Urinary bladder (tissue), 4 donors: ENCODE data around the gene JAKMIP1. TPM values are rescaled to one million over a fixed set of nuclear protein-coding genes. Genes with fewer than 3 reads are reported as not detected.
"Not testable (repeated sequence)": the region's sequence is repeated elsewhere in the genome, so short reads cannot be mapped to it uniquely, and the experiment has no call there.

Source experiments
- DNase-seq: peaks from one replicate; pipeline ENCODE4 v3.0.0-alpha.2; 2015; ENCODE audit errors: extremely low spot score
- H3K27ac ChIP-seq: one replicate; pipeline ENCODE4 v1.5.1; 2013; ENCODE audit warnings: low read depth, mild to moderate bottlenecking, moderate library complexity
- H3K36me3 ChIP-seq: one replicate; pipeline ENCODE4 v1.6.1; 2013; ENCODE audit warnings: mild to moderate bottlenecking, moderate library complexity; ENCODE audit not compliant: insufficient read depth
- H3K4me1 ChIP-seq: one replicate; pipeline ENCODE4 v1.6.1; 2013; ENCODE audit warnings: mild to moderate bottlenecking, moderate library complexity; ENCODE audit not compliant: insufficient read depth
- H3K4me3 ChIP-seq: one replicate; pipeline ENCODE4 v1.5.1; 2013; ENCODE audit warnings: low read depth, low read length
- WGBS: extraction: QIAGEN DNeasy Blood & Tissue Kit; methylation state at CpG from one replicate; pipeline ENCODE4 v1.1.7; 2013; 5-methylcytosine and 5-hydroxymethylcytosine counted together
- polyA plus RNA-seq: library from polyadenylated mRNA; stranded (reverse); fragments of 200-250 nt; gene quantifications from one replicate; pipeline ENCODE4 v1.2.3, GENCODE V29; 2013
- total RNA-seq: library from RNA; depleted of rRNA; stranded (reverse); fragments of >200 nt; gene quantifications from one replicate; pipeline ENCODE4 v1.2.3, GENCODE V29; 2014
- donor health status: healthy with polysubstance abuse.
- donor health status: healthy.

The JAKMIP1 gene
- total and polyA plus RNA-seq, 2 donors, result 0.58 to 0.61 TPM

DNA sequence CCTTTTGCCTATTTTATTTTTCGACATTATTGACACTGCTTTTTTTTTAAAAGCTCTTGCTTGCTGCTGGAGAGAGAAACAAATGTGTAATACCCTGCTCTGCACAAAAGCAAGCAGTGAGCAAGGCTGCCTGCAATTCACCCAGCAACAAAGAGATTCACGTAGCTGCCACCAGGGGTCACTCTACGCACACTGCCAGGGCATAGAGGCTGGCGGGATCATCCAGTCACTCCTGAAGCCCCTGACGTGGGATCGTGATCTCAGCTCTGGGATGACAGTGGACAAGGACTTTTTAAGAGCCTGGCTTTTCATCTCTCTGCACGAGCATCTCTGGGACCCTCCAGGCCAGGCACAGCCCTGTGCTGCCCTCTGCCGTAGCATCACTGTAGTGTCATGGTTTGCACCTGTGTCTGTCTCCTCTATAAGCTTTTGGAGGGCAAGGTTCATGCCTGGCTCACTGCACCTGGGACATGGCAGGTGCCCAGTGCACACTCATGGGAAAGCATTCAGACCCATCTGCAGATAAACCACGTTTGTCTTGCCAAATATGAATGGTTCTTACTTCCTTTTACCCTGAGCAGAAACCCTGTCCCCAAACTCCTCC lies 201.9 kb downstream of the JAKMIP1 start:
- no peak for DNase-seq
- no peaks in the 10 kb centered on the region for H3K4me1 ChIP-seq
- H3K27ac ChIP-seq, result no peak overlapping the region
- no peaks in the 10 kb centered on the region for H3K36me3 ChIP-seq
- H3K4me3 ChIP-seq, result no peak overlapping the region
- WGBS, result 5% methylated on average over 9 of the region's 9 CpGs

DNA sequence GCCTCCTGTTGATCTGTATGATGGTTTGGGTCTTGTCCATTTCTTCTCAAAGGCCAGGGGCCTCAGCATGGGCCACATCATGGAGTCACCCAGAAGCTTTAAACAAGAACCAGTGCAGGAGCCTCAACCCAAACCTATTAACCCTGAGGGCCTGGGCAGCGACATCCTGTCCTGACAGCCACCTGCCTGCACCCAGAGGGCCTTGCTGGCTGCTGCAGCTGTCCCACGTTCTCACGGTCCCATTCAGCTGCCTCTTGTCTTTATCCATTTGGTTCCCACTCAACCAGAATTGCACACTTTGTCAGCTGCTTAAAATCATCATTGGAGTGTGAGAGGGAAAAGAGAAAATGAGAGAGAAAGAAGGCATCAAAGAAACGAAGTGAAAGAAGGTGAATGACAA lies 203.7 kb downstream of the JAKMIP1 start:
- Histone ChIP-seq H3K36me3 (no peaks in the 10 kb centered on the region), H3K27ac (no peak overlapping the region), H3K4me3 (no peak overlapping the region), H3K4me1 (no peaks in the 10 kb centered on the region)
- 57% methylated on average over 4 of the region's 4 CpGs for WGBS
- DNase-seq, result no peak

DNA sequence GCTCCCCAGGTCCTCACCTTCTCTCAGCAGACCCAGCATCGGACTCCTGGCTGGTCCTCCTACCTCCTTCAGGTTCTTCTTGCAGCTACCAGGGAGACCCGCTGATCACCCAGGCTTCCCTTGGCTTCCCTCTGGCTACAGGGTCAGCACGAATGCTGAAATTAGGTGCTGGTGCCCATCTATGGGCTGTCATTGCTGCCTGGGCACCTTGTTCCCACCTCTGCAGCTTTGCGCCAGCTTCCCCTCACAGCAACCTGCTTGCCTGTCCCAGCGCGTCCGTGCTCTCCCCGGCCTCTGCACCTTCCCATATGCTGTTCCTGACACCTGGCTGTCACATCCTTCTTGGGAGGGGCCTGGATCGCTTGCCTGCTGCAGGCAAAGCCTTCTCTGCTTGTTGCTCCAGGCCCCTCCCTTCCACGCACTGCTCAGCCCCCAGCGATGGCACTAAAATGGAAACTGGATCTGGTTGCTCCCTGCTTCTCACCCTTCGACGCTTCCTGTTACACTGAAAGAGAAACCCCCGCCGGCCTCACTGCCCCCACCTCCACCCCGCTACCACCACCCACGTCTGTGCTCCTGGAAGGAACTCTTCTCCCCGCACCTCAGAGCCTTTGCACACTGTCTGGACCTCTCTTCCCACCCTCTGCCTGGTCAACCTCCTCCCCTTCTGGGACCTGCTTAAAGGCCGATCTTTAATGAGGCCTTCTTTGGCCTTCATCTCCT lies 204.3 kb downstream of the JAKMIP1 start:
- 48% methylated on average over 19 of the region's 19 CpGs for WGBS
- Histone ChIP-seq H3K36me3 (no peaks in the 10 kb centered on the region), H3K27ac (no peak overlapping the region), H3K4me1 (no peaks in the 10 kb centered on the region), H3K4me3 (no peak overlapping the region)
- DNase-seq, result no peak

DNA sequence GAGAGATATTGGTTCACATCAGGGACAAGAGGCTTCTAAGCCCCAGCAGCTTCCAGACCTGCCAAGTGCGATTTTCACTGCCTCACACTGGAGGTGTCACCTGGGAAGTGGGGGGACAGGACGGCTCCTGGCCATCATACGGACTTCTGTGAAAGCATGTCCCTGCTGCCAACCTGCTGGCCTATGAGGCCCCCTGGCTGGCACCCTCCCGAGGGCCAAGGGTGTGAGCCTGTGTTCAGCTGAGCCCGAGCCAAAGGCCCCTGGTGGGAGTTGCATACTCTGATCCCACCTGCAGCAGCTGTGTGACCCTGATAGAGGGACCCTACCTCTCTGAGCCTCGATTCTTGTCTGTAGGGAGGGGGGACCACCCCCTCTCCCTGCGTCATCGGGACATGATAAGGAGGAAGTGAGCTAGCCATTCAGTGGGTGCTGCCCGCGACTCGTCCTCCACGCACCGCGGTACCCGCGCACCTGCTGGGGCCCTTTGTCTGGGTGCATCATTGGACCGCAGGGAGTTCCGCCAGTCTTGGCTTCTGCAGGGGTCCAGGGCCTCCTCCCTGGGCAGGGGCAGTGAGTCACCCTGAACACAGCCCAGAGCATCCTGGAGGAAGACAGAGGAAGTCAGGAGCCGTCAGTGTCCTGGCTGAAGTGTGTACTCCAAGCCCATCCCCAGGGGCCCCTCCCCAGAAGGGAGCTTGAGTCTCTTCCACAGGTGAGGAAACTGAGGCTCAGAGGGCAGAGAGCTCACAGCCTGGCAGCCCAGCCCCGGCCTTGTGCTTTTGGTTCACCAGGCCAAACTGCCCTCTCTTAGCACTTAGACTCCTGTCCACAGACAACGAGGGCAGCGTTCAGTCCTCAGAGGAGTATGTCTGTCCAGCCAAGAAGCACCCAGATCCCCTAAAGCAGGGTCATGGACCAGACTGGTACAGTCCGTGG lies 206.2 kb downstream of the JAKMIP1 start:
- DNase-seq, result no peak
- no peaks in the 10 kb centered on the region for H3K4me1 ChIP-seq
- no peak overlapping the region for H3K4me3 ChIP-seq
- WGBS, result 83% methylated on average over 23 of the region's 23 CpGs
- no peak overlapping the region for H3K27ac ChIP-seq
- no peaks in the 10 kb centered on the region for H3K36me3 ChIP-seq

DNA sequence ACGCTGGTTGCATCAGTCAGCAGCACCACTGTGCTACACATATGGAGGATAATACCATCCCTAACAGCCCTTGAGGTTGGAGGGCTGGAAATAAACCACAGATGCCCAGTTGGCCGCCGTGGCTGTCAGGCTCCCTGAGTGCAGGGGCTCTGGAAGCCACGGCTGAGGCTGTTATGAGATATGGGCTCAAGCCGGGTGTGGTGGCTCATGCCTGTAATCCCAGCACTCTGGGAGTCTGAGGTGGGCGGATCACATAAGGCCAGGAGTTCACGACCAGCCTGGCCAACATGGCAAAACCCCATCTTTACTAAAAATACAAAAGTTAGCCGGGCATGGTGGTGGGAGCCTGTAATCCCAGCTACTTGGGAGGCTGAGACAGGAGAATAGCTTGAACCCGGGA lies 207.0 kb downstream of the JAKMIP1 start:
- 79% methylated on average over 9 of the region's 9 CpGs for WGBS
- not testable (repeated sequence) for DNase-seq, H3K4me1 ChIP-seq

DNA sequence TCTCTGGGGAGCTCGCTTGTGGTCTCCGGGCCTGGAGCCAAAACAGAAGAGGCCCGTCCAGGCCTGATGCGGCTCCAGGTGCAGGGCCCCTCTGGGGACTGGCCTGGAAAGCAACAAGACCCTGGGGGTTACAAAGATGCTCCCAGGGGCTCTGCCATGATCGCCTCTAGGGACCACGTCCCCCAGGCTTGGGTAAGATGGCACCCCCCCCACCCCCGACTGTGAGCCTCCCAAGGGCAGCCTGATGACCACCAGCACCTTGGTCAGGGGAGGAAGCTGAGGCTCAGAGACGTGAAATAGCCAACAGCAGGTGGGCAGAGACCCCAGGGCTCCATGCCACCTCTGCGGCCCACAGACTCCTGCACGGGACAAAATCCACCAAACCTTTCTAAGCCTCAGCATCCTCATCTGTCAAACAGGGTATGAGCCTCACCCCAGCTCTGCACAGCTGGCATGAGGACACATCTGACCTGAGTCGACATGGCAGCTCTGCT lies 207.5 kb downstream of the JAKMIP1 start:
- 78% methylated on average over 11 of the region's 11 CpGs for WGBS
- no peak for DNase-seq
- Histone ChIP-seq H3K4me3 (no peak overlapping the region), H3K27ac (no peak overlapping the region), H3K36me3 (no peaks in the 10 kb centered on the region), H3K4me1 (no peaks in the 10 kb centered on the region)

More for the DNA sequence above, 207.0 kb downstream of the JAKMIP1 start:
- not testable (repeated sequence) for H3K4me3 ChIP-seq, H3K27ac ChIP-seq, H3K36me3 ChIP-seq

DNA sequence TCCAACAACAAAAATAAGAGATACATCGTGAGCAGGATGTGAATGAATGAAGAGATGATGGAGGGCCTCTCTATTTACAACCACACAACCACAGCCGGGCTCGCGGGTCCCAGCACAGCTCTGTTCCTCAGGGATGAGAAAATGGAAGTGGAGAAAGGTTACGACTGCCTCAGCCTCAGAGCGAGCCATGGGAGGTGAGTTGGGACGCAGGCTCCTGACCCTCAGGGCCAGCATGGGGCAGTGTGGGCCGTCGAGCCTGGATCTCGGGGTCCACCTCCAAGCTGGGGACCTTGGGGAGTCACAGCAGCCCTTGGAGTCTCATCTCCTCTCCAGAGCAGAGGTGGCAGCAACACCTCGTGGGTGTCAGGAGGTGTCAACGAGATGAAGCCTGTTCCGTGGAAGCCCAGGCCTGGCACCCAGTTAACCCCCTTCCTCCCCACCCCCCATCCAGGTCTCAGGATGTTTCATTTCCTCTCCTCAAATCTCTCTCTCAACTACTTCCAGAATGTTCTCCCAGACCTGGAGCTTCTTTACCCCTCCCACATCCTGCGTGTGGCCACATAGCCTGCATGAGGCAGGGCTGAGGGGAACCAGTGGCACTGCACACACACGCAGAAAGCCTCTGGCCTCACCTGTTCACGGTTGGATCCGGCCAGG lies 208.1 kb downstream of the JAKMIP1 start:
- H3K27ac ChIP-seq, result no peak overlapping the region
- no peak overlapping the region for H3K4me3 ChIP-seq
- 79% methylated on average over 17 of the region's 17 CpGs for WGBS
- H3K4me1 ChIP-seq, result no peaks in the 10 kb centered on the region
- no peaks in the 10 kb centered on the region for H3K36me3 ChIP-seq
- no peak for DNase-seq

DNA sequence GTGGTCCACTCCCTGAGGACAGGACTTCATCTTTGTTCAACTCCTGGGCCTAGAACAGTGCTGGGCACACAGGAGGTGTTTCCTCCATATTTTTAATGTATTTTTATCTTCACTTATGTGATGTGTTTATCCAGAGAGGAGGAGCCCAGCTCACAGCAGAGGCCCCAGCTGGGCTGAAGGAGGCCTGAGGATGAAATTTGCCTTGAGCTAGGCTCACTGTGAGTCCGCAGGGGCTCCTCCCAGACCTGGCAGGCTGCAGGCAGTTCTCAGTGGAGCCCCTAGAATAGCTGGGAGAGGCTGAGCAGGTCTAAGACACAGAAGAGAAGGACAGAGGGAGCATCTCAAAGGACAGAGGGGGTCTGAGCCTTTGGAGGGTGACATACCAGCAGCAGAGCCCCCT lies 208.9 kb downstream of the JAKMIP1 start:
- no peaks in the 10 kb centered on the region for H3K36me3 ChIP-seq
- H3K4me1 ChIP-seq, result no peaks in the 10 kb centered on the region
- DNase-seq, result no peak
- no peak overlapping the region for H3K27ac ChIP-seq
- no peak overlapping the region for H3K4me3 ChIP-seq
- WGBS, result 34% methylated on average over 1 of the region's 1 CpG

DNA sequence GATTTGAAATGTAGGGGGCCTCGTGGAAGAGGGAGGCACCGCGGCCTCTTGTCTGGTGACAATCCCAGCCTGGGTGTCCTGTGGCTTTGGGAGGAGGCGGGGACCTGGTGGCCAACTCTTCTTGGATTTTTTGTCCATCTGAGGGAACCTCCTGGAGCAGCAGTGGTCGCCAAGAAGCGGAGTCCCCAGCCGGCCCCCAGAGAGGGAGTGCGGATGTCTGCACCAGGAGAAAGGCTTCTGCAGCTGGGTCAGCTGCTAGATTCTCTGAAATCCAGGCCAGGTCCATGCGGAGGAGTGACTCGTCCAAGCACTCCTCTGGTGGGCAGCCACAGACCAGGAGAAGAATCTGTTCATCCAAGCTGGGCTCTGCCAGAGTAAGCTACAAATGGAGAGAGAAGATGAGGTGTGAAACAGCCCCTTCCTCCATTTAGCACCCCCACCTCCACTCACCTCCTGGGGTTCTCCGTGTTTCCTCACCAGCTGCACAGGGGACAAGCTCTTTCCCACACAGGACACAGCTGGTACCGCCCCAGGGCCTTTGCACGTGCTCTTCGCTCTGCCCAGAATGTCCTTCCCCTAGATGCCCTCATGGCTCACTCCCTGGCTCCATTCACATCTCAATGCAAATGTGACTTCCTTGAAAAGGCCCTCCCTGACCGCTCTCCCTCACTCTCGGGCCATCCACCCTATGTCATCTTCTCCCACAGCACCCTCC lies 209.7 kb downstream of the JAKMIP1 start:
- Histone ChIP-seq H3K27ac (no peak overlapping the region), H3K4me3 (no peak overlapping the region), H3K4me1 (no peaks in the 10 kb centered on the region), H3K36me3 (no peaks in the 10 kb centered on the region)
- DNase-seq, result no peak
- 86% methylated on average over 16 of the region's 16 CpGs for WGBS

DNA sequence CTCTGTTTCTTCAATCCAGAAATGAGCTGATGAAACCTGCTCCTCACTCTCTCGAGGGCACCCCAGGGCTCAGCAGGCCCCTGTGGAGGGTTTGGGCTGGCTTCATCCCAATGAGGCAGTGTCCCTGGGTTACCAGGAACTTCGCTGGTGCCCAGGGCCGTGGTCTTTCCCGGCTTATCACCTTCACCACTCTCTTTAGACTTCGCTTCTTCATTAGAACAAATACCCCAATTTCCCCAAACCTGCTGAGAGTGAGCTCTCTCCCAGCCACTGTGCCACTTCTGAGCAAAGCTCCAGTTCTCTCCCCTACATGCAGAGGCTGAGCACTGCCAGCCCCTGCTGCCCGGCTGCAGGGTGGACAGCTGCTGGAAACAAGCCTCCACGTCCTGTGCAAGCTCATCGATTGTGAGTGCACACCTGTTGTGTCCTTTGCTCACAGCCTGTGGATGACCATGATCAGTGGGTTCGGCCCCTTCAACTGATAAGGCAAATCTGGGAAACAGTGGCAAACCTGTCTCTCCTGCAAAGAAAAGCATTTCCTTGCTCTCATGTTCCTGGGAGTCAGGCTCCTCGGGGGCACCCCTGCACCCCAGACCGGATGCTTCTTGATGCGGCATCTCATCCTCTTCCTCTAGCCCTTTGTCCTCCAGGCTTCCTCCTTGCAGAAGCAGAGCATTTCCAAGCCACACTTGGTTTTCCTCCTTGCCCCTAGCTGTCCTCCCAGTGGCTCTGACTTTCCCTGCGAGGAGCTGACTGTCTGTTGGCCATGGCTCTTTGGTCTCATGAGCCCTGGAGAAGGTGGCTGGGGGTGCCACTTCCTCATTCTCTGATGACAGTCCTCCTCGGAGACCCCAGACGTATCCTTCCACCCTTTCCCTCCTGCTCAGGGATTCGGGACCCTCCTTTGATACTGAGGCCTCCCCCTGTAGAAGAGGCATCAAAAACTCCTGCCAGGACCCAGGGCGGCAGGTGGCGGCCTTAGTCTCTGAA lies 210.8 kb downstream of the JAKMIP1 start:
- Histone ChIP-seq H3K4me3 (no peak overlapping the region), H3K4me1 (no peaks in the 10 kb centered on the region), H3K27ac (no peak overlapping the region), H3K36me3 (no peaks in the 10 kb centered on the region)
- 76% methylated on average over 18 of the region's 18 CpGs for WGBS
- no peak for DNase-seq

DNA sequence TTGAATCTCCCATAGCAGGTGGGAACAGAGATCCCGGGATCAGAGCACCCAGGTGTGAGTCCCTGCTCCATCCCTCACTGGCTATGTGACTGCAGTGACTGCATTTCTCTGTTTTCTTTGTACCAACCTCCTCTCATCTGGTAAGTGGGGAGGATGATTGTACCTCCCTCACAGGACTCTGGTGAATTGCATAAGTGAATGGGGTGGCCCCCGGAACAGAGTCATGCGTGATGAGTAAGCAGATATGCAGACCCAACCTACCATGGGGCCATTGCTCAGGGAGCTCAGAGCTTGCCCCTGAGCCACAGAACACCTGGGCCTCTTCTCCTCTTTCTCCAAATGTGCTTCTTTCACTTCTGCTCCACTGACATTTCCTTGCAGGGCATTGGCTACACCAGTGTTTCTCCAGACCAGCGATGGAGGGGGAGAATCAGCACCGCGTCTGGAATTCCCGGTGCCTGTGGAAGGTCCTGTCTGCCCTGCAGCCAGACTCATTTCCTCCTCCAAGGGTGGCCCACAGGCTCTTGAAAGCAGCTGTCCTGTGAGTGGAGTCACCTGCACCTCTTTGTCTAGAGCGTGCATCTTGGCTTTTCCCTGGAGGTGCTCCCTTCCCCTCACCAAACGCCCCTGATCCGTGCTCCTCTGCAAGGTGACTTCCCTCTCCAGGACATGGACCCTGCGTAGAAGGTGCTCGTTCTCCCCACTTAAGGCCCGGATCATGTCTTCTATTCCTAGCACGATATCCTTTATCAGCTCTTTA lies 212.1 kb downstream of the JAKMIP1 start:
- H3K4me3 ChIP-seq, result no peak overlapping the region
- no peaks in the 10 kb centered on the region for H3K4me1 ChIP-seq
- no peaks in the 10 kb centered on the region for H3K36me3 ChIP-seq
- DNase-seq, result no peak
- no peak overlapping the region for H3K27ac ChIP-seq
- 73% methylated on average over 14 of the region's 14 CpGs for WGBS
